Natural killer cell (primary cell): Measurements from ENCODE around the gene ADIRF. TPM values are rescaled to one million over a fixed set of nuclear protein-coding genes. Genes with fewer than 3 reads are reported as not detected.
"Not testable (repeated sequence)": the region's sequence is repeated elsewhere in the genome, so short reads cannot be mapped to it uniquely, and the experiment has no call there.

ENCODE experiments used
- ATAC-seq, 3 donors: fragments of 150-1000 bp in 2 of 3; fragments of 200-7000 bp in 1 of 3; cut with Tn5 transposase; 1 replicate in 1 of 3; 2 replicates in 2 of 3; pipeline ENCODE4 v1.10.0; 2021; ENCODE audit warnings: mild to moderate bottlenecking in 2 of 3, moderate library complexity in 2 of 3
- DNase-seq, 2 donors: peaks; one replicate each; pipeline versions ENCODE4 v3.0.0 to v3.0.0-alpha.2; 2013 to 2021; ENCODE audit warnings: mixed read lengths in 1 of 2
- H3K27ac ChIP-seq: one replicate; pipeline ENCODE4 v1.5.1; 2013; ENCODE audit warnings: mild to moderate bottlenecking, low read length
- H3K27me3 ChIP-seq: one replicate; pipeline ENCODE4 v1.6.1; 2013; ENCODE audit warnings: low read length; ENCODE audit not compliant: control insufficient read depth, insufficient read depth
- H3K36me3 ChIP-seq: one replicate; pipeline ENCODE4 v1.6.1; 2013; ENCODE audit warnings: low read length; ENCODE audit not compliant: control insufficient read depth, insufficient read depth
- H3K4me1 ChIP-seq: one replicate; pipeline ENCODE4 v1.6.1; 2013; ENCODE audit warnings: low read length; ENCODE audit not compliant: control insufficient read depth, insufficient read depth
- H3K4me3 ChIP-seq: one replicate; pipeline ENCODE4 v1.5.1; 2013; ENCODE audit warnings: low read length
- H3K9me3 ChIP-seq: one replicate; pipeline ENCODE4 v1.6.1; 2013; ENCODE audit warnings: low read length; ENCODE audit not compliant: control insufficient read depth, insufficient read depth
- H3K27ac Mint-ChIP-seq, 2 donors: one replicate each; pipeline ENCODE4 v1.8.0; 2022; ENCODE audit warnings: mild to moderate bottlenecking in 2 of 2, mixed read lengths in 2 of 2, moderate library complexity in 1 of 2
- H3K27me3 Mint-ChIP-seq, 2 donors: one replicate each; pipeline ENCODE4 v1.8.0; 2022; ENCODE audit warnings: low read depth in 2 of 2, mixed read lengths in 2 of 2
- H3K36me3 Mint-ChIP-seq: one replicate; pipeline ENCODE4 v1.8.0; 2022; ENCODE audit warnings: mixed read lengths
- H3K4me1 Mint-ChIP-seq, 2 donors: one replicate each; pipeline ENCODE4 v1.8.0; 2022; ENCODE audit warnings: mixed read lengths in 2 of 2
- H3K4me3 Mint-ChIP-seq: one replicate; pipeline ENCODE4 v1.8.0; 2022; ENCODE audit warnings: mild to moderate bottlenecking, moderate library complexity, mixed read lengths
- H3K9me3 Mint-ChIP-seq, 2 donors: one replicate each; pipeline ENCODE4 v1.8.0; 2022; ENCODE audit warnings: mixed read lengths in 2 of 2
- whole genome bisulfite sequencing: methylation state at CpG from one replicate; pipeline ENCODE4 v1.1.7; 2013; ENCODE audit warnings: missing lambda C conversion rate; ENCODE audit not compliant: insufficient coverage; 5-methylcytosine and 5-hydroxymethylcytosine counted together
- intact Hi-C: fragments of 100-400 bp; cut with micrococcal nuclease; formaldehyde crosslinking; loops from one replicate; pipeline ENCODE4 v1.14.2; 2022
- total RNA-seq, 4 donors: library from RNA; stranded (reverse); fragments of 120-200 nt in 1 of 4; gene quantifications; one replicate each; pipeline versions ENCODE4 v1.2.3 to v1.2.4, GENCODE V29; 2013 to 2022
- TF ChIP-seq, protein P1 (sequence below): fragments of 200-600 bp; IDR thresholded peaks from one replicate; pipeline ENCODE4 v1.8.0; 2022; ENCODE audit warnings: antibody characterized with exemption

Gene ADIRF
- total RNA-seq, 3 donors from 2014 or later (not counting 1 experiment from before 2014, with no cell fraction given): not detected

GRCh38 chr10:86951184-86951761, 17.0 kb upstream of the ADIRF start:
- peaks cover 3 to 6% of the 10 kb centered on the region in 2 donors for H3K9me3 Mint-ChIP-seq
- DNase-seq (no peak), ATAC-seq (no peak)
- Histone ChIP-seq H3K36me3 (no peaks in the 10 kb centered on the region), H3K27me3 (no peaks in the 10 kb centered on the region), H3K27ac (no peak overlapping the region), H3K4me3 (no peak overlapping the region), H3K4me1 (no peaks in the 10 kb centered on the region), H3K9me3 (peaks cover 12% of the 10 kb centered on the region)
- peaks cover 8% of the 10 kb centered on the region for H3K36me3 Mint-ChIP-seq
- TF ChIP-seq, protein P1, sequence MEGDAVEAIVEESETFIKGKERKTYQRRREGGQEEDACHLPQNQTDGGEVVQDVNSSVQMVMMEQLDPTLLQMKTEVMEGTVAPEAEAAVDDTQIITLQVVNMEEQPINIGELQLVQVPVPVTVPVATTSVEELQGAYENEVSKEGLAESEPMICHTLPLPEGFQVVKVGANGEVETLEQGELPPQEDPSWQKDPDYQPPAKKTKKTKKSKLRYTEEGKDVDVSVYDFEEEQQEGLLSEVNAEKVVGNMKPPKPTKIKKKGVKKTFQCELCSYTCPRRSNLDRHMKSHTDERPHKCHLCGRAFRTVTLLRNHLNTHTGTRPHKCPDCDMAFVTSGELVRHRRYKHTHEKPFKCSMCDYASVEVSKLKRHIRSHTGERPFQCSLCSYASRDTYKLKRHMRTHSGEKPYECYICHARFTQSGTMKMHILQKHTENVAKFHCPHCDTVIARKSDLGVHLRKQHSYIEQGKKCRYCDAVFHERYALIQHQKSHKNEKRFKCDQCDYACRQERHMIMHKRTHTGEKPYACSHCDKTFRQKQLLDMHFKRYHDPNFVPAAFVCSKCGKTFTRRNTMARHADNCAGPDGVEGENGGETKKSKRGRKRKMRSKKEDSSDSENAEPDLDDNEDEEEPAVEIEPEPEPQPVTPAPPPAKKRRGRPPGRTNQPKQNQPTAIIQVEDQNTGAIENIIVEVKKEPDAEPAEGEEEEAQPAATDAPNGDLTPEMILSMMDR: no peak
- H3K27ac Mint-ChIP-seq: no peak overlapping the region
- peaks cover 0 to 7% of the 10 kb centered on the region in 2 donors for H3K27me3 Mint-ChIP-seq
- peaks cover 0 to 5% of the 10 kb centered on the region in 2 donors for H3K4me1 Mint-ChIP-seq
- H3K4me3 Mint-ChIP-seq: no peak overlapping the region
- intact Hi-C loops: no loop called here

DNA sequence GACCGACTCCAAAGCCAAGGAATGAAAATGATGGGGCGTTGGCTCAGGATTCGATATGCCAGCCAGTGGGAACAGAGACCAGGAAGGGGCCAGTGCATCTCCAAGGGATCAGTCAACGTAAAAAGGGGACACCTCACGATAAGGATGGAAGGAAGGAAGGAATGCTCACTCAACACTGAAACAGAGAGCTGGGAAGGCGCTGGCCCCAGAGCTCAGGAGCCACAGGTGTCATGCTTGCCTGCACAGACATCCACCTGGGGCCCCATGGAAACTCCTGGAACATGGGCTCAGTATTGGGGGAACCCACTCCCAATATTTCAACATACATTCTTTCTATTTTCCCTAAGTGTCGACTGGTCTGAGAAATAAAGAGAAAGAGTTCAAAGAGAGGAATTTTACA, 16.2 kb upstream of the ADIRF start:
- Histone ChIP-seq H3K4me1 (no peaks in the 10 kb centered on the region), H3K27me3 (no peaks in the 10 kb centered on the region), H3K9me3 (peaks cover 12% of the 10 kb centered on the region), H3K4me3 (no peak overlapping the region), H3K27ac (no peak overlapping the region), H3K36me3 (no peaks in the 10 kb centered on the region)
- 97% methylated on average over 7 of the region's 7 CpGs for WGBS
- H3K36me3 Mint-ChIP-seq: peaks cover 8% of the 10 kb centered on the region
- no peaks in the 10 kb centered on the region for H3K27me3 Mint-ChIP-seq
- intact Hi-C loops: no loop called here
- H3K27ac Mint-ChIP-seq: no peak overlapping the region
- peaks cover 3 to 6% of the 10 kb centered on the region in 2 donors for H3K9me3 Mint-ChIP-seq
- peaks cover 0 to 5% of the 10 kb centered on the region in 2 donors for H3K4me1 Mint-ChIP-seq
- ATAC-seq (no peak), DNase-seq (no peak)
- TF ChIP-seq, protein P1: no peak
- H3K4me3 Mint-ChIP-seq: no peak overlapping the region

DNA sequence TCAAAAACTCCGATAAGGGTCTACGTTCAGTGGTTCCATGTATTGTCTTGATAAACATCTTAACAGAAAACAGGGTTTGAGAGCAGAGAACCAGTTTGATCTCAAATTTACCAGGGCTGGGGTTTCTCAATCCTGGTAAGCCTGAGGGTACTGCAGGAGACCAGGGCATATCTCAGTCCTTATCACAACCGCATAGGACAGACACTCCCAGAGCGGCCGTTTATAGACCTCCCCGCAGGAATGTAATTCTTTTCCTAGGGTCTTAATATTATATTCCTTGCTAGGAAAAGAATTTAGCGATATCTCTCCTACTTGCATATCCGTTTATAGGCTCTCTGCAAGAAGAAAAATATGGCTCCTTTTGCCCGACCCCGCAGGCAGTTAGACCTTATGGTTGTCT, 15.6 kb upstream of the ADIRF start:
- ATAC-seq, H3K4me3 Mint-ChIP-seq, H3K27me3 ChIP-seq, H3K27ac Mint-ChIP-seq, H3K9me3 Mint-ChIP-seq, H3K4me3 ChIP-seq, H3K4me1 Mint-ChIP-seq, H3K27ac ChIP-seq, H3K36me3 ChIP-seq, H3K4me1 ChIP-seq, intact Hi-C loops, DNase-seq, H3K36me3 Mint-ChIP-seq, H3K27me3 Mint-ChIP-seq: not testable (repeated sequence)
- WGBS: 98% methylated on average over 10 of the region's 10 CpGs
- H3K9me3 ChIP-seq: peaks cover 12% of the 10 kb centered on the region

- H3K27ac ChIP-seq: no peak overlapping the region
- DNase-seq (no peak), ATAC-seq (no peak)
- H3K36me3 Mint-ChIP-seq: peaks cover 8% of the 10 kb centered on the region
- no peaks in the 10 kb centered on the region for H3K27me3 ChIP-seq
- TF ChIP-seq, protein P1: no peak
- 91% methylated on average over 15 of the region's 15 CpGs for WGBS
- no peaks in the 10 kb centered on the region for H3K36me3 ChIP-seq
- no peak overlapping the region for H3K4me3 ChIP-seq
- intact Hi-C loops: no loop called here
- H3K27me3 Mint-ChIP-seq: no peaks in the 10 kb centered on the region
- H3K27ac Mint-ChIP-seq: no peak overlapping the region
- H3K4me1 ChIP-seq: peaks cover 7% of the 10 kb centered on the region
- H3K4me1 Mint-ChIP-seq: peaks cover 0 to 5% of the 10 kb centered on the region in 2 donors
- no peak overlapping the region for H3K4me3 Mint-ChIP-seq
- H3K9me3 ChIP-seq: peaks cover 12% of the 10 kb centered on the region
- peaks cover 3 to 6% of the 10 kb centered on the region in 2 donors for H3K9me3 Mint-ChIP-seq
Observed at GRCh38 chr10:86953747-86954680, 14.3 kb upstream of the ADIRF start.
